ENCODE data around the gene LSM7. TPM values are rescaled to one million over a fixed set of nuclear protein-coding genes. Genes with fewer than 3 reads are reported as not detected.
A peak's percentile ranks its signal among the peaks of the same experiment; 100 is the strongest.

The LSM7 gene
- total RNA-seq, 3 donors from 2014 or later: 60.3 to 111 (median 93.1) TPM

DNA sequence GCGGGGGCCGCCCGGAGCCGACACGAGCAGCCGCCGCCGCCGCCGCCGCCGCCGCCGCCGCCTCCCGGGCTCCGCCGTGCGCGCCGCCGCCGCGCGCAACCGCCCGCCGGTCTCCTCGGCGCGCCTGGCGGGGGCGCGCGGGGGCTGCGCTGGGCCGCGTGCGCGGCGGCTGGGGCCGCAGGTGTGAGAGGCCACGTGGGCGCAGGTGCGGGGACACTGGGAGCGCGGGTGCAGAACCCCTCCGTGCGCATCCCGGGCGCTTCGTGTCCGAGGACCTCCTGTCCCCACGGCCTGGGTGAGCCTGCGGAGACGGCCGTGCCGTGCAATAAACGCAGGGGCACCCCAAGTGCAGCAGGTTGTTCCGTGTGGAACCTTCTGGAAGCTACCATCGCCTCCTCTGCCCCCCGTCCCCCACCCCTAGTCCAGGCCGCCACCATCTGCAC is 20.3 kb downstream of the LSM7 start, which contains the start of gene LINGO3:
Gene LINGO3, minus strand, starts transcription at position 41 of the 443 bp plus-strand sequence. CDS start 16,378 bp downstream, outside the sequence.
- no peak for TF ChIP-seq CTCF (IDR thresholded peaks at IDR 0.05)
- DNase-seq (no peak), ATAC-seq (peak; percentile 26)
- Histone ChIP-seq H3K36me3 (ENCODE audit: low read depth) (no peaks in the 10 kb centered on the region), H3K4me1 (ENCODE audit: low read depth) (no peaks in the 10 kb centered on the region), H3K9me3 (no peaks in the 10 kb centered on the region), H3K4me3 (no peak within 1 kb of the TSS)
- intact Hi-C loops (cut with DNase I, micrococcal nuclease): no loop called here

DNA sequence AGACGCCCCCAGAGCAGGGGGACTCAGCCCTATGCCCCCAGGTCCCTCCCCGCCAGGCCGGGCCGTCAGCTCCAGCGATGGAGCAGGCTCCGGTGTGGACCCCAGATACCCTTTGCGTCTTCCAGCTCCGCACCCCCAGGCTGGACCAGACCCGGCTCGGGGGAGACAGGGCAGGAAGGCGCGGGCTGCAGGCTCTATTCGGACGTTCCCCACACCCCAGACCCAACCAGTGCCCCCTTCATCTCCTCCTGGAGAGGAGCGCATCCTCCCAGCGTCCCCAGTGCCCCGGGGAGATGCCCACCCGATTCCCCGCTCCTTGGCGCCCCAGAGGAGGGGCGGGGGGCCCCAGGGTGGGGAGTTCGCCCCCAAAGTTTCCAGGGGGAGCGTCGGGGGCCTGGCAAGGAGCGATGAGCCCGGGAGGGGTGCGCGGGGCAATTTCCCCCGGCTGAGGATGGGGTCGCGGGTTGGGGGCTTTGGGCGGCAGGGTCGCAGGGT is 20.8 kb downstream of the LSM7 start:
- Histone ChIP-seq H3K4me3 (no peak overlapping the region), H3K9me3 (no peaks in the 10 kb centered on the region), H3K36me3 (ENCODE audit: low read depth) (no peaks in the 10 kb centered on the region), H3K4me1 (ENCODE audit: low read depth) (no peaks in the 10 kb centered on the region)
- no peak for TF ChIP-seq CTCF (IDR thresholded peaks at IDR 0.05)
- intact Hi-C loops (cut with DNase I, micrococcal nuclease): no loop called here
- ATAC-seq (no peak), DNase-seq (no peak)

- Histone ChIP-seq H3K9me3 (no peaks in the 10 kb centered on the region), H3K36me3 (ENCODE audit: low read depth) (no peaks in the 10 kb centered on the region), H3K4me3 (no peak overlapping the region), H3K4me1 (ENCODE audit: low read depth) (no peaks in the 10 kb centered on the region)
- ATAC-seq (no peak), DNase-seq (no peak)
- TF ChIP-seq CTCF (IDR thresholded peaks at IDR 0.05): no peak
- intact Hi-C loops (cut with DNase I, micrococcal nuclease): no loop called here
These were observed 21.4 kb downstream of the LSM7 start for GRCh38 chr19:2306971-2307370.

GRCh38 chr19:2306281-2306806 is 22.0 kb downstream of the LSM7 start:
- DNase-seq: no peak
- no peaks in the 10 kb centered on the region for H3K4me1 ChIP-seq (ENCODE audit: low read depth)
- intact Hi-C loops (cut with DNase I, micrococcal nuclease): no loop called here
- no peaks in the 10 kb centered on the region for H3K9me3 ChIP-seq
- no peaks in the 10 kb centered on the region for H3K36me3 ChIP-seq (ENCODE audit: low read depth)
- TF ChIP-seq CTCF (IDR thresholded peaks at IDR 0.05): no peak
- H3K4me3 ChIP-seq: no peak overlapping the region
- ATAC-seq: no peak

GRCh38 chr19:2305452-2306280 is 22.7 kb downstream of the LSM7 start:
- DNase-seq (no peak), ATAC-seq (no peak)
- intact Hi-C loops (cut with DNase I, micrococcal nuclease): no loop called here
- TF ChIP-seq CTCF (IDR thresholded peaks at IDR 0.05): no peak
- Histone ChIP-seq H3K9me3 (no peaks in the 10 kb centered on the region), H3K36me3 (ENCODE audit: low read depth) (no peaks in the 10 kb centered on the region), H3K4me1 (ENCODE audit: low read depth) (no peaks in the 10 kb centered on the region), H3K4me3 (no peak overlapping the region)

Measured in mucosa of descending colon (tissue), 3 donors.